B cell (primary cell): ENCODE data around the gene CISH. TPM values are rescaled to one million over a fixed set of nuclear protein-coding genes. Genes with fewer than 3 reads are reported as not detected.

ENCODE experiments used
- ATAC-seq: fragments of 200-7000 bp; cut with Tn5 transposase; one replicate; pipeline ENCODE4 v1.10.0; 2021; ENCODE audit warnings: low read depth, mild to moderate bottlenecking, moderate number of reproducible peaks, moderate library complexity
- CTCF ChIA-PET: fragments of 350-600 bp; sonication (Branson Sonifier 250); formaldehyde crosslinking; loops from one replicate; lab custom pipeline; 2021; ENCODE audit warnings: antibody characterized with exemption, inconsistent platforms; lab: Charles Lee
- POLR2A ChIA-PET: fragments of 350-600 bp; sonication (Branson Sonifier 250); formaldehyde crosslinking; loops from one replicate; lab custom pipeline; 2021; ENCODE audit warnings: antibody characterized with exemption; lab: Charles Lee
- DNase-seq: peaks from one replicate; pipeline ENCODE4 v3.0.0; 2013
- H2AFZ ChIP-seq: 2 replicates; pipeline ENCODE4 v1.6.1; 2012; ENCODE audit warnings: mild to moderate bottlenecking, low read depth, low read length; ENCODE audit not compliant: insufficient read depth, poor library complexity, severe bottlenecking
- H3K27ac ChIP-seq, 2 donors: 1 replicate in 1 of 2; 2 replicates in 1 of 2; pipeline ENCODE4 v1.5.1; 2012 to 2013; ENCODE audit warnings: low read length in 2 of 2, mild to moderate bottlenecking in 2 of 2, moderate library complexity in 1 of 2
- H3K27me3 ChIP-seq, 4 experiments: fragments of 200-600 bp in 1 of 4; sonication (generic) in 1 of 4; replicated peaks in 1 of 4; 1 replicate in 2 of 4; 2 replicates in 2 of 4; pipeline versions ENCODE4 v1.6.1 to v1.7.0; 2013 to 2016; ENCODE audit warnings: low read length in 3 of 4, mild to moderate bottlenecking in 2 of 4, mixed read lengths in 1 of 4, moderate library complexity in 1 of 4; ENCODE audit not compliant: insufficient read depth in 4 of 4, control insufficient read depth in 3 of 4; ENCODE audit errors: control extremely low read depth in 1 of 4
- H3K36me3 ChIP-seq, 2 experiments: replicated peaks in 1 of 2; 1 replicate in 1 of 2; 2 replicates in 1 of 2; pipeline versions ENCODE4 v1.6.1 to v1.7.1; 2013; ENCODE audit warnings: low read length in 1 of 2; ENCODE audit not compliant: insufficient read depth in 2 of 2, control insufficient read depth in 1 of 2; ENCODE audit errors: control extremely low read depth in 1 of 2, extremely low read depth in 1 of 2
- H3K4me1 ChIP-seq, 2 donors: fragments of 200-600 bp in 1 of 2; sonication (generic) in 1 of 2; 1 replicate in 1 of 2; 2 replicates in 1 of 2; pipeline versions ENCODE4 v1.5.1 to v1.6.1; 2013 to 2017; ENCODE audit warnings: low read length in 2 of 2; ENCODE audit not compliant: control insufficient read depth in 2 of 2, insufficient read depth in 2 of 2
- H3K4me2 ChIP-seq: replicated peaks from 2 replicates; pipeline ENCODE3; 2012; ENCODE audit warnings: mild to moderate bottlenecking, low read depth, low read length; ENCODE audit not compliant: poor library complexity, severe bottlenecking
- H3K4me3 ChIP-seq, 5 experiments: fragments of 200-600 bp in 1 of 5; sonication (generic) in 1 of 5; 1 replicate in 3 of 5; 2 replicates in 2 of 5; pipeline versions ENCODE4 v1.5.1 to v1.7.0; 2011 to 2016; ENCODE audit warnings: low read length in 4 of 5, mild to moderate bottlenecking in 4 of 5, low read depth in 2 of 5, control low read depth in 1 of 5, moderate library complexity in 1 of 5; ENCODE audit not compliant: insufficient read depth in 1 of 5; ENCODE audit errors: control extremely low read depth in 1 of 5, extremely low read depth in 1 of 5
- H3K79me2 ChIP-seq: fragments of 200-600 bp; sonication (generic); one replicate; pipeline ENCODE4 v1.6.0; 2016; ENCODE audit warnings: low read length; ENCODE audit not compliant: control insufficient read depth, insufficient read depth
- H3K9ac ChIP-seq: fragments of 200-600 bp; sonication (generic); 2 replicates; pipeline ENCODE4 v1.6.1; 2017; ENCODE audit warnings: mild to moderate bottlenecking, low read length, moderate library complexity
- H3K9me3 ChIP-seq, 3 donors: one replicate each; pipeline versions ENCODE4 v1.6.1 to v1.7.1; 2013; ENCODE audit warnings: low read length in 2 of 3; ENCODE audit not compliant: control insufficient read depth in 2 of 3, insufficient read depth in 1 of 3; ENCODE audit errors: control extremely low read depth in 1 of 3
- H4K20me1 ChIP-seq: 2 replicates; pipeline ENCODE4 v1.6.0; 2012; ENCODE audit warnings: mild to moderate bottlenecking, low read length; ENCODE audit not compliant: insufficient read depth, control insufficient read depth, poor library complexity, severe bottlenecking
- H3K27ac Mint-ChIP-seq: one replicate; pipeline ENCODE4 v1.8.0; 2021; ENCODE audit warnings: mixed read lengths
- H3K27me3 Mint-ChIP-seq: one replicate; pipeline ENCODE4 v1.8.0; 2021; ENCODE audit warnings: mixed read lengths
- H3K4me1 Mint-ChIP-seq: one replicate; pipeline ENCODE4 v1.8.0; 2021; ENCODE audit warnings: mixed read lengths
- H3K4me3 Mint-ChIP-seq: one replicate; pipeline ENCODE4 v1.8.0; 2021; ENCODE audit warnings: mixed read lengths
- H3K9me3 Mint-ChIP-seq: one replicate; pipeline ENCODE4 v1.8.0; 2022; ENCODE audit warnings: mixed read lengths; ENCODE audit not compliant: insufficient read depth
- EZH2 ChIP-seq: IDR thresholded peaks from 2 replicates; pipeline ENCODE4 v1.6.1; 2012; ENCODE audit warnings: borderline replicate concordance, low read depth, mild to moderate bottlenecking, moderate library complexity, low read length; ENCODE audit not compliant: insufficient read depth, poor library complexity, severe bottlenecking
- WGBS: methylation state at CpG from one replicate; pipeline ENCODE4 v1.1.5; 2013; ENCODE audit warnings: missing lambda C conversion rate; ENCODE audit not compliant: insufficient coverage; 5-methylcytosine and 5-hydroxymethylcytosine counted together
- intact Hi-C: fragments of 100-400 bp; cut with micrococcal nuclease; formaldehyde crosslinking; loops from one replicate; pipeline ENCODE4 v1.10.0; 2022
- polyA plus RNA-seq: library from polyadenylated mRNA; depleted of rRNA; stranded (reverse); fragments of >200 nt; gene quantifications from 2 replicates; pipeline ENCODE4 v1.2.3, GENCODE V29; 2012
- total RNA-seq, 2 donors: library from RNA; stranded (reverse); fragments of 120-200 nt in 1 of 2; gene quantifications; 1 replicate in 1 of 2; 2 replicates in 1 of 2; pipeline versions ENCODE4 v1.2.3 to v1.2.4, GENCODE V29; 2013 to 2022
- TF ChIP-seq, protein P1 (sequence below): fragments of 200-600 bp; IDR thresholded peaks from one replicate; pipeline ENCODE4 v1.8.0; 2022; ENCODE audit warnings: antibody characterized with exemption, mild to moderate bottlenecking

The CISH gene
- total and polyA plus RNA-seq, 2 donors (not counting 1 experiment from before 2014, with no cell fraction given), result 2.3 to 3.5 TPM

DNA sequence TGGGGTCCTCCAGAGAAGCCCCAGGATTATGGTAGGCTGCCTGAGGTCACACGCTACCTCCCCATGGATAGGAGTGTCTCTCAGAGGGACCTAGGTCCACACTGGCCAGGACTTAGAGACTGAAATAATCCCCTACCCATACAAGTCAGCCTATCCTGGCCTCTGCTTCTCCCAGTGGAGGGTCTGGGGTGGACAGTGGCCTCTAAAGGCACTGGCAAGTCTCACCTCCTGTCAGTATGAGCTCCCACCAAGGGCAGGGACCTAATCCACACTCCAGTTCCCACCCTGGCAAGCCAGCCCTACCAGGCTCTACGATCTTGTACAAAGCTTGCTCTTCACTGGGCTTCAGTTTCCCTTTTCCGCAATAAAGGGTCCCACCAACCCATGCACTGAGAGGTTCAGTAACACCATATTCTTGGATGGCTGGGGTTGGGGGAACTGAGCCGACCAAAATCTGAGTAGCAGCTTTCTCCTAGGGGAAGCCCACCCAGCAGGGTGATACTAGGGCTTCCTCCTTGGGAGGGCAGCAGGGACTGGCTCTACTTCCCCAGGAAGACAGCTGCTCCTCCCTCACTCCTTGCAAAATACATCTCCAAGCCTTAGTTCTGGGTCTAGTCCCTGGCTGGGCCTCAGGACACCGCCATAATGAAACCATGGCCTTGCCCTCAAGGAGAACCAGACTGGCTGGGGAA, 2.4 kb downstream of the CISH start:
- H3K27me3 ChIP-seq, result no peaks in the 10 kb centered on the region
- H3K79me2 ChIP-seq, result peaks cover 26% of the 10 kb centered on the region
- CTCF ChIA-PET, result interaction anchor here (0.8 to 17.6 kb wide), 5 partner anchors 19 to 1063 kb away, joined by 3 to 541 read pairs (median 5); partner anchors contain the start of genes C3orf18 and HEMK1
- H3K36me3 ChIP-seq, result peaks cover 0 to 4% of the 10 kb centered on the region in 2 experiments
- Mint-ChIP-seq H3K27me3 (no peaks in the 10 kb centered on the region), H3K27ac (no peak overlapping the region), H3K9me3 (no peaks in the 10 kb centered on the region), H3K4me1 (peaks cover 49% of the 10 kb centered on the region), H3K4me3 (no peak overlapping the region)
- ATAC-seq (no peak), DNase-seq (no peak)
- no peak overlapping the region for H3K27ac ChIP-seq
- WGBS, result 52% methylated on average over 3 of the region's 5 CpGs
- H4K20me1 ChIP-seq, result no peaks in the 10 kb centered on the region
- H2AFZ ChIP-seq, result no peak overlapping the region
- H3K4me2 ChIP-seq, result no peak overlapping the region
- H3K9me3 ChIP-seq, result no peaks in the 10 kb centered on the region
- no peak for TF ChIP-seq EZH2
- TF ChIP-seq, protein P1, sequence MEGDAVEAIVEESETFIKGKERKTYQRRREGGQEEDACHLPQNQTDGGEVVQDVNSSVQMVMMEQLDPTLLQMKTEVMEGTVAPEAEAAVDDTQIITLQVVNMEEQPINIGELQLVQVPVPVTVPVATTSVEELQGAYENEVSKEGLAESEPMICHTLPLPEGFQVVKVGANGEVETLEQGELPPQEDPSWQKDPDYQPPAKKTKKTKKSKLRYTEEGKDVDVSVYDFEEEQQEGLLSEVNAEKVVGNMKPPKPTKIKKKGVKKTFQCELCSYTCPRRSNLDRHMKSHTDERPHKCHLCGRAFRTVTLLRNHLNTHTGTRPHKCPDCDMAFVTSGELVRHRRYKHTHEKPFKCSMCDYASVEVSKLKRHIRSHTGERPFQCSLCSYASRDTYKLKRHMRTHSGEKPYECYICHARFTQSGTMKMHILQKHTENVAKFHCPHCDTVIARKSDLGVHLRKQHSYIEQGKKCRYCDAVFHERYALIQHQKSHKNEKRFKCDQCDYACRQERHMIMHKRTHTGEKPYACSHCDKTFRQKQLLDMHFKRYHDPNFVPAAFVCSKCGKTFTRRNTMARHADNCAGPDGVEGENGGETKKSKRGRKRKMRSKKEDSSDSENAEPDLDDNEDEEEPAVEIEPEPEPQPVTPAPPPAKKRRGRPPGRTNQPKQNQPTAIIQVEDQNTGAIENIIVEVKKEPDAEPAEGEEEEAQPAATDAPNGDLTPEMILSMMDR, result no peak
- no peak overlapping the region for H3K4me3 ChIP-seq
- POLR2A ChIA-PET, result interaction anchor here (2.1 kb wide), 1 partner anchor 18 kb away, joined by 7 read pairs; no protein-coding TSS in a partner anchor
- H3K4me1 ChIP-seq, result peaks cover 34 to 48% of the 10 kb centered on the region in 2 donors
- no peak overlapping the region for H3K9ac ChIP-seq
- intact Hi-C loops, result no loop called here

DNA sequence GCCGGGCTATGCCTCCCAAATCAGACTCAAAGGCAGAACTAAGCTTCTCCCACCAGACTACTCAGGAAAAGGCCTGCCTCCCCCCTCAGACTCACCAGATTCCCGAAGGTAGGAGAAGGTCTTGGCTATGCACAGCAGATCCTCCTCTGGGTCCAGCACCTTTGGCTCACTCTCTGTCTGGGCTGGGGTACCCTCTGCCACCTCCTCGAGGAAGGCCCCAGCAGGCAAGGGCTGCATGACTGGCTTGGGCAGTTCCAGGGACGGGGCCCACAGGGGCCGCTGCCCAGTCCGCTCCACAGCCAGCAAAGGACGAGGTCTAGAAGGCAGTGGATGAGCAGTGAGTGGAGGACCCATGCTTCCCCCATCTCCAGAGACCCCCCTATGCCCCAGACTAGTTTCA, 3.3 kb downstream of the CISH start:
- Mint-ChIP-seq H3K27ac (no peak overlapping the region), H3K4me1 (peaks cover 46% of the 10 kb centered on the region), H3K27me3 (no peaks in the 10 kb centered on the region), H3K4me3 (no peak overlapping the region), H3K9me3 (no peaks in the 10 kb centered on the region)
- intact Hi-C loops, result no loop called here
- H3K27ac ChIP-seq, result no peak overlapping the region
- no peak overlapping the region for H3K9ac ChIP-seq
- H4K20me1 ChIP-seq, result no peaks in the 10 kb centered on the region
- no peaks in the 10 kb centered on the region for H3K27me3 ChIP-seq
- CTCF ChIA-PET, result interaction anchor here (9.8 to 17.6 kb wide), 2 partner anchors 18 to 34 kb away, joined by 204 to 541 read pairs; partner anchors contain the start of genes C3orf18 and HEMK1
- peaks cover 26% of the 10 kb centered on the region for H3K79me2 ChIP-seq
- POLR2A ChIA-PET, result no interaction called here
- WGBS, result 79% methylated on average over 5 of the region's 7 CpGs
- H3K36me3 ChIP-seq, result peaks cover 0 to 4% of the 10 kb centered on the region in 2 experiments
- no peak overlapping the region for H3K4me2 ChIP-seq
- no peak overlapping the region for H3K4me3 ChIP-seq
- DNase-seq, result no peak
- H3K9me3 ChIP-seq, result no peaks in the 10 kb centered on the region
- TF ChIP-seq EZH2, result no peak
- TF ChIP-seq, protein P1, result no peak
- H3K4me1 ChIP-seq, result peaks cover 34 to 48% of the 10 kb centered on the region in 2 donors
- ATAC-seq, result no peak
- no peak overlapping the region for H2AFZ ChIP-seq
